Measurements from ENCODE around the gene SFMBT2.
A peak's percentile ranks its signal among the peaks of the same experiment; 100 is the strongest.

SFMBT2 gene

GRCh38 chr10:7260412-7260900 is 150.4 kb downstream of the SFMBT2 start:
- TF ChIP-seq CTCF (conservative IDR thresholded peaks at IDR 0.05): peak; percentile 74
- no peak overlapping the region for H3K27ac ChIP-seq

GRCh38 chr10:7258948-7259523 is 151.8 kb downstream of the SFMBT2 start:
- TF ChIP-seq CTCF (conservative IDR thresholded peaks at IDR 0.05): no peak

GRCh38 chr10:7255517-7255916 is 155.3 kb downstream of the SFMBT2 start:
- no peak for TF ChIP-seq CTCF (conservative IDR thresholded peaks at IDR 0.05)
- no peak overlapping the region for H3K27ac ChIP-seq

More at GRCh38 chr10:7258948-7259523, 151.8 kb downstream of the SFMBT2 start:
- no peak overlapping the region for H3K27ac ChIP-seq

- H3K27ac ChIP-seq: no peak overlapping the region
- no peak for TF ChIP-seq CTCF (conservative IDR thresholded peaks at IDR 0.05)
Observed at GRCh38 chr10:7251696-7252465, 159.0 kb downstream of the SFMBT2 start.

GRCh38 chr10:7250236-7250635 is 160.6 kb downstream of the SFMBT2 start:
- no peak for TF ChIP-seq CTCF (conservative IDR thresholded peaks at IDR 0.05)
- H3K27ac ChIP-seq: no peak overlapping the region

- no peak for TF ChIP-seq CTCF (conservative IDR thresholded peaks at IDR 0.05)
- no peak overlapping the region for H3K27ac ChIP-seq
Observed at GRCh38 chr10:7248585-7249164, 162.2 kb downstream of the SFMBT2 start.

GRCh38 chr10:7248148-7248547 is 162.7 kb downstream of the SFMBT2 start:
- no peak for TF ChIP-seq CTCF (conservative IDR thresholded peaks at IDR 0.05)
- H3K27ac ChIP-seq: no peak overlapping the region
